Cardiac fibroblast (primary cell): ENCODE measurements around the gene GC.

Experiments
- DNase-seq, 2 donors: peaks; one replicate each; pipeline versions ENCODE4 v3.0.0 to v3.0.0-alpha.2; 2010; ENCODE audit warnings: low read depth in 2 of 2
- H3K4me3 ChIP-seq, 2 donors: replicated peaks in 1 of 2; 1 replicate in 1 of 2; 2 replicates in 1 of 2; pipeline ENCODE4 v1.5.1; 2011; ENCODE audit warnings: low read depth in 2 of 2, low read length in 2 of 2, mild to moderate bottlenecking in 2 of 2, moderate library complexity in 1 of 2
- CTCF ChIP-seq: IDR thresholded peaks from one replicate; pipeline ENCODE4 v1.5.1; 2011; ENCODE audit warnings: low read depth, mild to moderate bottlenecking, low read length, inconsistent platforms

The GC gene

GRCh38 chr4:71777891-71778290, 6.0 kb downstream of the GC start:
- TF ChIP-seq CTCF = no peak
- no peak for DNase-seq
- H3K4me3 ChIP-seq = no peak overlapping the region

GRCh38 chr4:71775449-71775848, 8.4 kb downstream of the GC start:
- H3K4me3 ChIP-seq = no peak overlapping the region
- no peak for DNase-seq
- TF ChIP-seq CTCF = no peak

DNA sequence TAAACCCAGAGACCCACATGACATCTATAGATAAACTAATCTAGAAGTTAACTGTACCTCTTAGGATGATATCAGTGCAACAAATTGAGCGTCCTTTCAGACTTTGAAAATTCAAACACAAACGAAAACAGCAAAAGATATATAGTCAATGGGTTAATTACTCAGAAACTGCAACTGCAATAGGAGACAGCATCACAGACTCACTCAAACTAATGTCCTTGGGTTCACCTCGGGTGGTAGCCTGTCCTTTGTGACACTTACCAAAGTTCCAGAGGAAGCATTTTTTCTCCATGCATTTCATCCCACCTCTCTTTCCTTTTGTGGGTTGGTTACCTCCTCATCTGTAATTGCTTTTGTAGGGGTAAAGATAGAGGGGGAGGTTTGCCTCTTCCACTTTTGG, 9.7 kb downstream of the GC start:
- DNase-seq = no peak
- no peak for TF ChIP-seq CTCF
- no peak overlapping the region for H3K4me3 ChIP-seq

- no peak for TF ChIP-seq CTCF
- H3K4me3 ChIP-seq = no peak overlapping the region
- DNase-seq = no peak
Measured at GRCh38 chr4:71773004-71773403, 10.9 kb downstream of the GC start.

DNA sequence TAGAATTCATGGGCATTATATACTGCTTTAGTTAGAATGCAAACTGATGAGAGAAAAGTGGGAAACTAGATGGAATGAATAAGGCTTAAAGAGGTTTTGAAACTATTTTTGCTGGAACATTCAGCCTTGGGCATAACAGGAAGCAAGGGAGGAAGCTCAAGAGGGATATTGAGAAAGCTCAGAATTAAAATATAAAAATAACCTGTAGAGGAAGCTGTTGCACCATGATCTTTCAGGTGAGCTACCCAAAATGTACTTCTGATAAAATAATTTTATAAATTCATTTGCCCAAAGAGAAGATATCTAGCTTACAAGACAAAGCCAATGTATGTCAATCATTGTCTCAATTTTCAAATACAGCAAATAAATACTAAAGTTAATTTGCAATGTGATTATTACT, 11.3 kb downstream of the GC start:
- no peak for DNase-seq
- no peak for TF ChIP-seq CTCF
- H3K4me3 ChIP-seq = no peak overlapping the region

GRCh38 chr4:71771613-71772012, 12.3 kb downstream of the GC start:
- DNase-seq = no peak
- no peak for TF ChIP-seq CTCF
- no peak overlapping the region for H3K4me3 ChIP-seq

- DNase-seq = no peak
- H3K4me3 ChIP-seq = no peak overlapping the region
- no peak for TF ChIP-seq CTCF
Measured at GRCh38 chr4:71769434-71769833, 14.4 kb downstream of the GC start.
